GM21360 (cell line): ENCODE results near the gene NEXMIF.
A peak's percentile ranks its signal among the peaks of the same experiment; 100 is the strongest.
"Not testable (repeated sequence)": the region's sequence is repeated elsewhere in the genome, so short reads cannot be mapped to it uniquely, and the experiment has no call there.

Source experiments
- ATAC-seq: cut with Tn5 transposase; IDR thresholded peaks from one replicate; pipeline ENCODE4 v1.9.1; 2021; ENCODE audit warnings: mild to moderate bottlenecking, moderate library complexity; ENCODE audit not compliant: unreplicated experiment

The NEXMIF gene

GRCh38 chrX:74925225-74926088 is at the start of gene NEXMIF:
Gene NEXMIF (minus strand): TSS chrX:74925452.
- ATAC-seq: peak; percentile 44

DNA sequence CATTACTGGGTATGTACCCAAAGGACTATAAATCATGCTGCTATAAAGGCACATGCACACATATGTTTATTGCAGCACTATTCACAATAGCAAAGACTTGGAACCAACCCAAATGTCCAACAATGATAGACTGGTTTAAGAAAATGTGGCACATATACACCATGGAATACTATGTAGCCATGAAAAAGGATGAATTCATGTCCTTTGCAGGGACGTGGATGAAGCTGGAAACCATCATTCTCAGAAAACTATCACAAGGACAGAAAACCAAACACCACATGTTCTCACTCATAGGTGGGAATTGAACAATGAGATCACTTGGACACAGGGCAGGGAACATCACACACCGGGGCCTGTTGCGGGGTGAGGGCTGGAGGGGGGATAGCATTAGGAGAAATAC is 36.7 kb upstream of the NEXMIF start:
- not testable (repeated sequence) for ATAC-seq

DNA sequence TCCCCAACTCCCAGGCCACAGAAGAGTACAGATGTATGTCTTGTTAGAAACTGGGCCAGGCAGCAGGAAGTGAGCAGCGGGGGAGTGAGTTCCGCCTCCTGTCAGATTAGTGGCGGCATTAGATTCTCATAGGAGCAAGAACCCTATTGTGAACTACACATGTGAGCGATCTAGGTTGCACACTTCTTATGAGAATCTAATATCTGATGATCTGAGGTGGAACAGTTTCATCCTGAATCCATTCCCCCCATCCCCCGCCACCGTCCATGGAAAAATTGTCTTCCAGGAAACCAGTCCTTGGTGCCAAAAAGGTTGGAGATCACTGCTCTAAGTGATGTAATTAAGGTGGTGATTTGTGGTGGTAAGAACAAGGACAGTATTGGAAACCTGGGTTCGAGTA is 24.5 kb upstream of the NEXMIF start:
- no peak for ATAC-seq

DNA sequence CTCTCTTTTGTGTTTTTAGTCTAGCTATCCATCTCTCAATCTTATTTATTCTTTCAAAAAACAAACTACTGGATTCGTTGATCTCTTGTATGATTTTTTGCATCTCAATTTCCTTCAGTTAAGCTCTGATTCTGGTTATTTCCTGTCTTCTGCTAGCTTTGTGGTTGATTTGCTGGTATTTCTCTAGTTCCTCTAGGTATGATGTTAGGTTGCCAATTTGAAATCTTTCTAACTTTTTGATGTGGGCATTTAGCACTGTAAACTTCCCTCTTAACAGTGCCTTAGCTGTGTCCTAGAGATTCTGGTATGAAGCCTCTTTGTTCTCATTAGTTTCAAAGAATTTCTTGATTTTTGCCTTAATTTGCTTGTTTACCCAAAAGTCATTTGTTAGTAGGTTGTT is 15.2 kb upstream of the NEXMIF start:
- ATAC-seq: no peak

- no peak for ATAC-seq
Observed at GRCh38 chrX:74931214-74931613, 6.0 kb upstream of the NEXMIF start.

DNA sequence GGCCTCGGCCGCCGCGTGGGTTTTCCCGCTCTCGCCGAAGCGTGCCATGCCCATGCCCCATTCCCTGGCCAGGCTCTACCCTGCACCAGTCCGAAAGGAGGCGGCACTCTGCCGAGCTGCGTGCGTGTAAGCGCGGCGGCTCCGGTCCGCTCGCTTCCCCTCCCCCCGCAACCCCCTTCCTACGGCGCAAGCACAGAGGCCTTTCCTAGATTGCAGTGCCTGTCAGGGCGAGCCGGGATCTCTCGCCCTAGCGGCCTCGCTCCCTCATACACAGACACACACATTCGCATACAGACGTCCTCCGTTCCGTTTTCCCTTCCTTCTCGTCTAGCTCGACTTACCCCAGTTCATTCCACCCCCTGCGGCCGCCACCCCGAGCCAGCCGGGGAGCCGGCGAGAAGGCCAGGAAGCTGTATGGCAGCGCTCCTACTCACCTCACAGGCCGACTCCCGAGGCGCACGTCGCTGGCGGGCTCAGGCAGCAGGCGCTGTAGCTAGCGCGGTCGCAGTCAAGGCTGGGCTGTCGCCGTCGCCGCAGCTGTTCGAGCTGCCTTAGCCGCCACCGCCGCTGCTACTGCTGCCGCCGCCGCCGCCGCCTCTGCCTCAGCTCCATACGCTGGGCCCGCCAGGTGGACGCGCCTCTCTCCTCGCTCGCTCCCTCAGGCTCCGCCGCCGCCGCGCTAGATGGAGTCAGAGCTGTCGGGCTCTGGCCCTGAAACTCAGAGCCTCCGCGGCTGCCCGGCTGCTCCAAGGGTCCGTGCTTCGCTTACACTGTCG is 615 bp downstream of the NEXMIF start:
- peak; percentile 41 for ATAC-seq

DNA sequence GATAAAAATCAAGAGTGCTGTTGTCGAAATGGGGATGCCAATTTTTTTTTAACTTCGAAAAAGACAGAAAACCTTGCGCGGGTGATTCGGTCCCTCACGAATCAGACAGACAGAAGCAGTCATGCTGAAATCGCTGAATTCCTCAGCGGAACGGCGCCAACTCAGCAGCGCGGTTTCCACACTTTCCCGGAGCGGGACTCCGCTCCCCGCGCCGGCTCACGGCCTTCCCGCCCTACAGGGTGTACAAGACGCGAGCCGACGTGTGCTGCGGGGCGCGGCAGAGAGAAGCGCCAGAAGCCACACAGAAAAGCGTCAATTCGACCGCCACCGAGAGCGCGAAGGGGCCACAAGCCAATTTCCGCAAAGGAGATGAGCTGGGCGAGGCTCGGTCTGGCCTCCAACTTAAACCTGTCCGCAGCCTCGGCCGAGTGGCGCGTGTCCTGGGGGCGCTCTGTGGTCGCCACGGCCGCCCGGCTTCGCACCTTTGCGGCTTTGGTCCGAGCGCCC is 1.3 kb downstream of the NEXMIF start:
- ATAC-seq: peak; percentile 27

DNA sequence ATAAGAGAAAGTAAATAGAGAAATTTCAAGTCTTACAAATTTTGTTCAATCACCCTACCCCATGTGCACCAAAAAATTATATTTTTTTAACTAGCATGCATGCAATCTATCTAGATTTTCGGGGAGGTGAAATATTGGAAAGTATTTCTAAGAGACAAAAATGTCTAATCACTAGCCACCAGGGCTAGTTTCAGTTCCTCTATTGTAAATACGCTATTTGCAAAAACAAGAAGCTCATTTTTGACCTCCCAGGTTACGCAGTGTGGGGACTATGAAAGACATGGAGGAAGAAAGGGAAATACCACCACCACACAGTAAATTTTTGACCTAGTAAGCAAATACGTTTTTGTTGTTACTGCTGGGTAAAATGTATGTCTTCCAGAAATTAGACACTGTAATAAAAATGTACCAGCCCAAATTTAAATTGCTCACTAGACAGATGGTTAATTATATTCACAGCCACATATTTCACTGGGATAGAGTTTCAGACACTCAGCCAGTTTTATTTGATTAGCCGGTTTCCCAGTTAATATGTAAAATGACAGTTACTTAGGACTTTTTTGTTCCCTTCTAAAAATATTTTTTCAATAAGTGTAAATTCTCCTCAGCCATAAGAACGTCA is 2.2 kb downstream of the NEXMIF start:
- ATAC-seq: peak; percentile 42

DNA sequence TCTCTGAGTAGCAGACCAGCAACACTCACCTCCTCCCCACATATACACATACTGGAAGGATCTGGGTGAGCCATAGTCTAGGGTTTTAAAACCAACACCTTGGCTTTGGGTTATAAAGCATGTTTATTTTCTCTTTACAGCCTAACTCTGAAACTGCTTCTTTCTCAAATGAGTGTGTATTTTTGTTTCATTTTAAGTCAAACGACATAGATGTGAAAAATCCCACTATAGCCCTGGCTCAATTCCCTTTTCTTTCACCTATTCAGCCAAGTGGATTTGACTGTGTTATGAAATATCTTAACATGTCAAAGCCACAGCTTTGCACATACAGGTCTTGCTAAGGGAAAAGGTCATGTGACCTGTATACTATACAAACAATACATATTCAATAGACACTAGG is 13.8 kb downstream of the NEXMIF start:
- peak; percentile 73 for ATAC-seq

GRCh38 chrX:74906417-74906816 is 18.8 kb downstream of the NEXMIF start:
- ATAC-seq: no peak

DNA sequence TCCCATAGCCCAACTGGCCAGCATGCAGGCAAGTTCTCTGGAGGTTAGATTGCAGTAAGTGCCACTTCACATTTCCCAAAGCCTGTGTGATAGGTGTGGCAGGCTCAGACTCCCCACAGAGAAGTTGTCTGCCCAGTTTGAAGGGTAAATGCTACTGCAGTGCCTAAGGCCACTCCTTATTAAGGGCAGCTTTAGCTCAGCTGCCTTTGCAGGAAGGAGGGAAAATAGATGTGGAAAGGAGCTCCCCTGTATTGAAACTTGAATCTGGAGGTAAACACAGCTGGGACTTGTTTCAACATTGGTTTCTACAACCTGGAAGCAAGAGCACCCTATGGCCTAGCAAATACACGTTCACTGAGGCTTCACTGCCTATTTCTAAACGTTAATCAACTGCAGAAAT is 22.4 kb downstream of the NEXMIF start:
- no peak for ATAC-seq

DNA sequence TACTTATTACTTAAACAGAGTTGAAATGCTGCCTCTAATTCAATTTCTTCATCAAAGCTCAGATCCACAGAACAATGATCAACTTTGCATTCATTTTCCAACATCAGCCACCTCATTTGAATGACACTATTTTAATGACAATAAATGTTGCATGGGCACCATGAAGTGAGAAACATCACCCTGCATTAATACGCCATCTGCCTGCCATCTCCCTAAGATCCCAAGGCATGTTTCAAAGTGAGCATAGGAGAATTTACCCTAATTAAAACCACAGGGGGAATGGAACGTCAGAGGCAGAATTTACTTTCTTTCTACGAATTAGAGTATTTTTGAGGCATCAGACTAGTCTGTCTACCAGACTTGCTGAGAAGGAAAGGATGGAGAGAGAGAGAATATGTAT is 32.7 kb downstream of the NEXMIF start:
- no peak for ATAC-seq

DNA sequence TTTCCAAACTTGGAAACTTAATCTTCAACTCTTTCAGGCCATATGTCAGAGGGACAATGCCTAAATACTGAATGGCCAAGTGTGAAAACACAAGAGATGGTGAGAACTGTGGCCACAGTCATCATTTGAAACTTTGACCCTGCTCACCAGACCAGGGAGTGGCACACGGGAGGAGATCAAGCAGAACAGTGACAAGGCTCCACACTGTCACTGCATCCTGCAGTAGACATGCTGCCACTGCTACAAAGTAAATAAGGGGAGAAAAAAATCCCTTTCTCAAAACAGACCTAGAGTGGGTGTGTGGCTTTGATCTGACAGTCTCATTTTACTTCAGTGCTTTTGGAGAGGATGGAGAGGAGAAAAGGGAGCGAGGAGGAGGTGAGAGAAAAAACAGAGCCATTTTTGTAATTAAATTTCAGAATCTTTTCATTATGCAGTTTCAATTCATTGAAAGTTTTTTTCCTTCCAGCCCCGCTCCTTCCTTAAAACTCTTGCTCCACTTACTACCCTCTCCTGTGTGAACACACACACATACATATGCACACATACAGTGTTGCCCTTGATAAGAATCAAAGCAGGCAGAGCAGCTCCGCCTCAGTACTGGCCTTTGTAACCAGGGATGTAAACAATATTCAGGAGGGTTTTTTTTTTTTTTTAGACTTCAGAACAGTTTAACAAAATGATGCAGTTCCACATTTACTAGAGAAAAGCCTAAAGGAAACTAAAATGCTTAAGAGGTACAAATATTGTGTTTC is 34.4 kb downstream of the NEXMIF start:
- ATAC-seq: peak; percentile 96

- not testable (repeated sequence) for ATAC-seq
Observed at GRCh38 chrX:74882383-74882782, 42.9 kb downstream of the NEXMIF start.

- ATAC-seq: no peak
Observed at GRCh38 chrX:74865725-74866124, 59.5 kb downstream of the NEXMIF start.

GRCh38 chrX:74853255-74853654 is 72.0 kb downstream of the NEXMIF start:
- no peak for ATAC-seq

DNA sequence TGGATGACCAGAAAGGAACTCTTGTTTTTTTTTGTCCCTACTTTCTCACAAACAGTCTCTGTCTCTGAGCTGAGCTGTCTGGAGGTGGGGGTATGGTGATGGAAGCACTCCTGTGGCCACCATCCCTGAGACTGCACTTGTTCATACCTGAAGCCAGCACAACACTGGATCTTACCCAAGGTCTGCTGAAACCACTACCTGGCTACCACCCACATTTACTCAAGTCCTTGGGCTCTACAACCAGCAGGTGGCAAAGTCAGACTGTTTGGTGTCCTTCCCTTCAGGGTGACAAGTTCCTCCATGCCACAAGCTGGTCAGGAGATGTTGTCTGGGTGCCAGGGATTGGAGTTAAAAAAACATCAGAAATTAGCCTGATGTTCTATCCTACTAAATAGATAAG is 89.7 kb downstream of the NEXMIF start:
- no peak for ATAC-seq

DNA sequence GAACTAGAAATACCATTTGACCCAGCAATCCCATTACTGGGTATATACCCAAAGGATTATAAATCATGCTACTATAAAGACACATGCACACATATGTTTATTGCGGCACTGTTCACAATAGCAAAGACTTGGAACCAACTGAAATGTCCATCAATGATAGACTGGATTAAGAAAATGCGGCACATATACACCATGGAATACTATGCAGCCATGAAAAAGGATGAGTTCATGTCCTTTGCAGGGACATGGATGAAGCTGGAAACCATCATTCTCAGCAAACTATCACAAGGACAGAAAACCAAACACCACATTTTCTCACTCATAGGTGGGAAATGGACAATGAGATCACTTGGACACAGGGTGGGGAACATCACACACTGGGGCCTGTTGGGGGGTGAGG is 105.5 kb downstream of the NEXMIF start:
- ATAC-seq: not testable (repeated sequence)

DNA sequence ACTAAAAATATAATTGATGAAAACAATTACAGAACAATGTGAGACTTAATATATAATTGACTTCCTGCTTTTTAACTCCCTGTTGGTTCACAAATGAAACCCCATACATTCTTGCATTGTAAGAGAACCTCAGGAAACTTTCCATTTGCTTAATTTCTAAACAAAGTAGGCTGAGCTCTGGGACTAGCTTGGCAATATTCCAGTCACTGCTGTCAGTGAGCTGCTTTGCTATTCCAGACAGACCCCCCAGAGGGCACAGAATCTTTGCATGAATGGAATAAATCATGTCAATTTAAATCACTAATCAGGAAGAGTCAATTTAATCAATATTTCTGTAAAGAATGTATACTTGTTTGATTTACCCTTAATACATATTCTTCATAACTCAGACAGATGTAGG is 110.6 kb downstream of the NEXMIF start:
- ATAC-seq: no peak

DNA sequence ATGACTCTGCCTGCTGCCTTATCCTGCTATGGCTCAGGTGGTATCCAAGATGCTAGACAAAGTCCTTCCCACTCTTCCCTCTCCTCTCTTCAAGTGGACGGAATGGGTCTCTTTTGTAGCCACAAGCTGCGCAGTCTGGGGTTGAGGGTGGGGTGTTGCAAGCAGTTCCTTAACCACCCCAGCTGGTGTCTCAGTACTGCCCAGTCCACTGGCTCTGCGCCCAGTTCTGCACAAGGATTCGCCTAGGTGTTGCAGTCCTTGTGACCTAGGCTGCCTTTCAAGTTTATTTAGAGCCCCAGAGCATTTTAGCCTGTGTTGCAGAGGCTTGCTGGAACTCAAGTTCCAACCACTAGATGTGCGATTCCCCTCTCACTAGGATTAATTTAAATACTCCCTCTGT is 120.7 kb downstream of the NEXMIF start:
- ATAC-seq: no peak

- ATAC-seq: peak; percentile 68
Observed at GRCh38 chrX:74800062-74800461, 125.2 kb downstream of the NEXMIF start.
